ENCODE data around the gene RLN2.

The RLN2 gene

GRCh38 chr9:5269249-5269715, 35.2 kb downstream of the RLN2 start:
- peak; percentile 78 for DNase-seq (ENCODE audit: low read depth)

- DNase-seq (ENCODE audit: low read depth) = no peak
These were observed 38.6 kb downstream of the RLN2 start for GRCh38 chr9:5265939-5266338.

- no peak for DNase-seq (ENCODE audit: low read depth)
These were observed 40.3 kb downstream of the RLN2 start for GRCh38 chr9:5264219-5264595.

GRCh38 chr9:5263351-5264218, 40.9 kb downstream of the RLN2 start:
- DNase-seq (ENCODE audit: low read depth) = peak; percentile 26
